ENCODE data around the gene TRAF1.

GRCh38 chr9:120914953-120915352 is 11.6 kb downstream of the TRAF1 start:
- TF ChIP-seq CTCF (conservative IDR thresholded peaks at IDR 0.05 in 1 of 2, IDR thresholded peaks at IDR 0.05 in 1 of 2; ENCODE audit: low read depth in 1 of 2, low read length in 2 of 2) (no peak), EZH2 (IDR thresholded peaks at IDR 0.05; ENCODE audit: low read length, missing control alignments) (no peak)
